ENCODE measurements around the gene CELF2.
A peak's percentile ranks its signal among the peaks of the same experiment; 100 is the strongest.

Gene CELF2

GRCh38 chr10:11284291-11285085 is 266.8 kb downstream of the CELF2 start:
- peak; percentile 25 for DNase-seq

GRCh38 chr10:11285171-11285570 is 267.5 kb downstream of the CELF2 start:
- DNase-seq = no peak

GRCh38 chr10:11286261-11286852 is 268.7 kb downstream of the CELF2 start:
- no peak for DNase-seq

GRCh38 chr10:11288302-11288701 is 270.6 kb downstream of the CELF2 start:
- no peak for DNase-seq

DNA sequence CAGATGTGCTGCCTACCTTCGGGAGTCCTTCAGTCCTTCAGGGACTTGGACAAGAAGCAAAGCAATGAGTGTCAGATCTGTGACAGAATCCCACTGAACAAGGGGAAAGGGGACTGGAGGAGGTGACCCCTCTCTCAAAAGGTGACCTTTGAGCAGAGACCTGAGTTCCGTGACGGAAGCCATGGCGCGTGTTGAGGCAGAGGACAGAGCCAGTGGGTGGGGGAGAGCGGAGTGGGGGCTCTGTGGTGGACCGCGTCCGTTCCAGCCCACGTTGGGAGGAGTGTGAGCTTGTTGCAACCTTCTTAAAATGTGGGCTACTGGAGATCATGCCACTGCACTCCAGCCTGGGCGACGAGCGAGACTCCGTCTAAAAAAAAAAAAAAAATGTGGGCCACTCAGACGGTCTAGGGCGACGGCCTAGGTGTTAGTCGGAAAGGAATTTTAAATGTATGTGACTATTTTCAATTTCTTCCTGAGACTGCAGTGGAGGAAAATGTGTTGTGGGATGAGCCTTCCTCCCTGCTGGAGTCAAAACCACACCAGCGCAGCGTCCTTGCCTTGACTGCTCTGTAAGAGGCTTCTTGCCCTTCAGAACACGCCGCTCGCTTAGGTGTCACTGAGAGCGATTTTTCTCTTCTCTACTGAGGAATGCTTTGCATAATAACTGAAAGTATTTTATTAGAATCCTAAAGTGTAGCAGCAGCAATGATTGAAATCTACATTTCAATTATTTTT is 272.7 kb downstream of the CELF2 start:
- no peak for DNase-seq

- DNase-seq = no peak
Observed at GRCh38 chr10:11292576-11293302, 275.1 kb downstream of the CELF2 start.

- no peak for DNase-seq
Observed at GRCh38 chr10:11293332-11293731, 275.7 kb downstream of the CELF2 start.

DNA sequence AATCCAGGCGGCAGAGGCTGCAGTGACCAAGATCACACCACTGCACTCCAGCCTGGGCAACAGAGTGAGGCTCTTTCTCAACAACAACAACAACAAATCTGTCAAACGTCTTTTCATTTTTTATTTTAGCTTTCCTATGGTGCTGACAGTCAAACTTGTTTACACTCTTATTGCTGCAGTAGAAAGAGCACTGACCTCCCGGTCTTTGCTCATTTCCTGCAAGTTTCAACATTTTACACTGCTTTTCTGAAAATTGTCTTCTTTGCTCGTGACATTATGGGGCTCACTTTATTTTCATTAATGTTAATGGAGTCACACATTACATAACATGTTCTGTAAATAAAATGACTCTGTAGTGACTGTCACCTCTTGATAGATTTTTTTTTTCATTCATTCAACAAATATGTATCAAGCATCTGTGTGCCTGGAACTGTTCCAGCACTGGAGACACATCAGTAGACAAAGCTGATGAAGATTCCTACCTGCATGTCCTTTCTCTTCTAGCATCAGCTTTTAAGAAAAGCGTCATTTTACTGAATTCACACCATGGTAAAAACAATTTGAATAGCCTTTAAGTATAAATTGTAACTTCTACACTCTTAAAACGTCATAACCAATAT is 277.3 kb downstream of the CELF2 start:
- DNase-seq = no peak

DNA sequence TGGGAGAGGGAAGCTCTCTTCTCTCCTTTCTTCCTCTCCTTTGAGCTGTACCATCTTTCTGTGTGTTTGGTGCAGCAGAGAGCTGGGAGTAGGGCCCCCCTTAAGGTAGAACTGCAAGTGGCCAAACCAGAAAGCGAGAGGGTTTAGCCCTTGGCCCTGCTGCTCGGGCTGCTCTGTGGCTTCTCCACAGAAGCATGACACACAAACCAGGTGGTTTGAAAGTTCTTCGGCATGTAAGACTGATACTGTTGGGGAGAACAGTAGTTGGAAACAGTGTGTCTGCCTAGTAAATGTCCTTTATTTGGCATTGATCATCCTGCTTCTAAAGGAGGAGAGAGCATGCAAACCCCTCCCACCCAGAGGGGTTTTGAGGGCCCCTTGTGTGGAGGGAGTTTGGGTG is 277.8 kb downstream of the CELF2 start:
- peak; percentile 26 for DNase-seq

DNA sequence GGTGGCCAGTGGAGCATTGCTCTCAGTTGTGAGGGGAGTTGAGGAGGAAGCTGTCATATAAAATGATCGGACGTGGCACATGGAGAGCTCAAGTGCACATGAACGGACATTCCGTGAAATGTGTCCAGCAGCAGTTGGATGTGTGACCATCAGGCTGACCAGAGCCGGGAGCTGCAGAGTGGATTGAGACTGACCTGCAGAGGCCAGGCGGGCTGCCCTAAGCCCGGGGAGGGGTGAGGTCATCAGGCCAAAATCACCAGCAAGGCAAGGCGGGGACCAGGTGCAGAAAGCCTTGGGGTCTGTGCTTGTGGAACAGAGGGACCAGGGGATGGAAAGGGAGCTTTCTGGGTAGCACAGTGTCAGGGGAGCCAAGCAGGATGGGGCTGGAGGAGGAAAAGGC is 279.5 kb downstream of the CELF2 start:
- DNase-seq = no peak

DNA sequence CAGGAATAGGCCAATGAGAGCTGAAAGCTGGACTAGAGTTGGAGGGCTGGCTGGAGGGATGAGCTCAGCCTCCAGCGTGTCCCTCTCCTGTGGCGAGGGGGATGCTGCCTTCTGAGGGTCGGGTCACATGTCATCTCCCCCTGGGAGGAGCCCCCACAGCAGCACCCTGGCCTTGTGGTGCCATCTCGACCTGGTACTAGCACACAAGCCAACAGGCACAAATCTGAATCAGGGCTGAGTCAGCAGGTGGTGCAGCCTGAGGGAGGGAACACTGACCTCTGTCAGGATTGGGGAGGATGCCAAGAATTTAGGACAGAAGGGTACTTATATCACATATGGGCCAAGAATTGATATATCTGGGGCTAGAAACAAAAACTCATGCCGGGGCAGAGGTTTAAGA is 280.4 kb downstream of the CELF2 start:
- DNase-seq = no peak

GRCh38 chr10:11299125-11299524 is 281.5 kb downstream of the CELF2 start:
- no peak for DNase-seq

GRCh38 chr10:11300026-11300425 is 282.4 kb downstream of the CELF2 start:
- no peak for DNase-seq

GRCh38 chr10:11300563-11300962 is 282.9 kb downstream of the CELF2 start:
- no peak for DNase-seq

DNA sequence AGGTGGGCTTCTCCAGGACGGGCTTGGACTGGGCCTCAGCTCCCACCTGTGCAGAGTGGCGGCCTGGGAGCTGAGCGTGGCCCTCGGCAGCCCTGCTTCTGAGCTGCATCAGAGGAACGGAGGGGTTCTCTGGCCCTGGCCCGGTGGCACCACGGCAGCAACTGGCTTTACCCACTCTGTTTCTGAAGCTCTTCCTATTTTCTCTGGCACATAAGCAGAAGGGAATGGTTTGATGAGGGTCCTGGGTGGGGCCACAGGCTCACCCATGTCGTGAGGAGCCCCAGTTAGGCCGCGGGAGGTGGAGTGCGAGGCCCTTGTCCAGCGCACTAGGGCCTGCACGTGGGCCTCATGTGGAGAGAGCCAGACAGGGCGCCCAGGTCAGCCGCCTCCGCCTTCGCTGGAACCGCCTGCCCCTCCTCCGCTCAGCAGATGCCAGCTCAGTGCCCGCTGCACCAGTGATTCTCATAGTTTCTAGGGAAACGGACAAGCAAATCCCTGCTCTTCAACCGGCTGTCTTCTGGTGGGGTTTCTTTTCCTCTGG is 284.0 kb downstream of the CELF2 start:
- DNase-seq = no peak

DNA sequence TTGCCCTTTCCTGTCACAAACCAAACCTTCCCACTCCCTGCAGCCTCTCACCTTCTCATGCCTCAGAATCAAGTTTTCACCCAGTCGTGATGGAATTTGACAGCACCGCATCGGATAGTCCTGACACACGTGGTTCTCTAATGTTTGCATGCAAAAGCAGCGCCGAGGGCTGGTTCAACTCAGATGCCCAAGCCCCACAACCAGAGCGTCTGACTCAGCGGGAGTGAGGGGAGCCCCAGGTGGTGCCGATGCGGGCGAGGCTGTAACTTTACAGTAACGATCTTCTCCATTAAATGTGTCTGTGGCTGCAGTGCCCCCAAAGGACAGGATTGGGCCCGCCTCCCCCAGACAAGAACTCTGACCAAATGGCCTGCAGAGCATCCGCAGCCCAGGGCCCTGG is 284.5 kb downstream of the CELF2 start:
- DNase-seq = no peak

- no peak for DNase-seq
Observed at GRCh38 chr10:11303361-11304170, 285.9 kb downstream of the CELF2 start.

DNA sequence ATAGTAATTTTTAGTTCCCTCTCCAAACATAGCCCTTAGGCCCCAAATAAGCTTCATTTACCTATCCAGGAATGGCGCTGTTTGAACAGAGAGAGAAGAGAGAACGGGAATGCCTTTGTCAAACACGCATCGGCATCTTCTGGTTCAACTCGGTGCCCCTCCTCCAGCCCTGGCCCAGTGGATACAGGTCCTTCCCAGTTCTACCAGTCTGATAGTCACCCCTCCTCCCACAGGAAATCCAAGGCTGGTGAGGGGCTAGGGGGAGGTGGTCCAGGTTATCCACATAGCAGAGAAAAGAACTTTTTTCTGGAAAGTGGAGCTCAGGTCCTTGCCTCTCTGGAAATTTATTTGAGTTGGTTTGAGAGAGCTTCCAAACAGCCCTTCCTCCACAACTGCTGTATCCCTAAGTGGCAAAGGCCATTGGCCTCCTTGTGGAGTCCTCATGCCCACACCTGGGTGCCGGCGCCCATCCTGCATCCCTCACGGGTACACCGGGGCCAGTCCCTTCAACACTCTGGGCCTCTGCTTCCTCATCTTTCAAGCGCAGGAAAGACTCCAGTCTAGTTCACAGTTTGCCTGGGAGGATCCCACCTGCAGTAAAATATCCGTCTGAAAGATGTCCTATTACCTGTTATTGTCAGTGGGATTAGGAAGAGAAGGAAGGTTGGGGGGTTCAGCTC is 287.4 kb downstream of the CELF2 start:
- DNase-seq = no peak

DNA sequence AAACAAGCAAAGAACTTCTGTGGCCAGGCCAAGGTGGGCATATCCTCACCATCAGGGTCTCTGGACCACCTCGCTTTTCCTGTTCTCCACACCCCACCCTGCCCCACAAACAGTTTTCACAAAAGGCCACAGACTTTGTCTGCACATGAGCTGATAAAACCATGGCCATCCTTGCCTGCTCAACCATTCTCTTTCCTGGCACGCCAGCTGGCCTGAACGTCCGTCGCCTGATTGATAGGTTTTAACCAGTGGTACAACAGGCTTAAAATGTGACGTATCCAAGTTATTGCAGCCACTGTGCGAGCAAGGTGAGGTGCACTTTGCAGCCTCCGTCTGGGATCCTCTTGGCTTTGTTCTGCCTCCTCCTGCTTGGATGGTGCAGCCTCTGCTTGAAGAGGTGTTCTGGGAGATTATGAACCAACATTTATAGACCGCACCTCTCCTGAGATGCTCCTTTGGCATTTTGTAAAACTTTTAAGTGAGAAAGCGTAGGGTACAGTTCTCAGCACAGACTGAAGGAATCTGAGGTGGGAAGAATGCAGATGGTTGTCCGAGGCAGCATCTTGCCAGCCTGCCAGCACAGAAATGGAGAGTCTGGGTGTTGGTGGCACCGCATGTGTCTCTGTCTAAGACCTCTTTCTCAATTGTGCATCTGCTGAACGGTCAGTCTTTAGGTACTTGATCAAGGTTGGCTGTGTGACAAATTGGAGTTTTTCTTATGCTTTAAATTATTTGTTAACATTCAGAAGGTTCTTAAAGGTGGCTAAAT is 288.3 kb downstream of the CELF2 start:
- no peak for DNase-seq

GRCh38 chr10:11307004-11307403 is 289.3 kb downstream of the CELF2 start:
- no peak for DNase-seq

Data from stimulated activated CD4-positive, alpha-beta T cell treated with anti-CD3 and anti-CD28 coated beads, Interleukin-1b, Interleukin-23, amount 100 ng/mL, for 48 hours (primary cell).